ENCODE results near the gene MCOLN1. TPM values are rescaled to one million over a fixed set of nuclear protein-coding genes. Genes with fewer than 3 reads are reported as not detected.

MCOLN1 gene
- total RNA-seq, 1 donor from 2014 or later: 24.4 TPM

DNA sequence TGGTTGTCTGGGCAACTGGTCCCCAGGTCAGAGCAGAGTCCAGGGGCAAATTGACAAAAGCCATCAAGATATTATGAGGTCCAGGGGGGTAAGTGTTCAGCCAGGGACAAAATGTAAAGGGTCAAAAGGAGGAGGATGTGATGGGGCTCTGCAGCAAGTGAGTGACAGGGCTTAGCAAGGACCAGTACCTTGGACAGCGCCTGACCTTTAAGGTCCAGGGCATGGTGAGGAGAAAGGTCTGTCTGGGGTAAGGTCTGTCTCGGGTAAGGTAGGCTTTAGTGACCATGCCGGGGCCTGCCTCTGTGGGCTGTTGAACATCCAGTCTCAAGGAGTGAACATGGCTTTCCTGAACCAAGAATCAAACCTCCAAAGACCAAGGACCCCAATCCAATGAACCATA, 12.8 kb upstream of the MCOLN1 start:
- Mint-ChIP-seq H3K4me3 (no peak overlapping the region), H3K9me3 (no peaks in the 10 kb centered on the region), H3K4me1 (peaks cover 7% of the 10 kb centered on the region), H3K27me3 (ENCODE audit: low read depth) (peaks cover 16% of the 10 kb centered on the region), H3K36me3 (ENCODE audit: low read depth) (no peaks in the 10 kb centered on the region), H3K27ac (ENCODE audit: unreplicated experiment) (no peak overlapping the region)
- no peak for DNase-seq (ENCODE audit: low read depth, low spot score)
- TF ChIP-seq, protein P1, sequence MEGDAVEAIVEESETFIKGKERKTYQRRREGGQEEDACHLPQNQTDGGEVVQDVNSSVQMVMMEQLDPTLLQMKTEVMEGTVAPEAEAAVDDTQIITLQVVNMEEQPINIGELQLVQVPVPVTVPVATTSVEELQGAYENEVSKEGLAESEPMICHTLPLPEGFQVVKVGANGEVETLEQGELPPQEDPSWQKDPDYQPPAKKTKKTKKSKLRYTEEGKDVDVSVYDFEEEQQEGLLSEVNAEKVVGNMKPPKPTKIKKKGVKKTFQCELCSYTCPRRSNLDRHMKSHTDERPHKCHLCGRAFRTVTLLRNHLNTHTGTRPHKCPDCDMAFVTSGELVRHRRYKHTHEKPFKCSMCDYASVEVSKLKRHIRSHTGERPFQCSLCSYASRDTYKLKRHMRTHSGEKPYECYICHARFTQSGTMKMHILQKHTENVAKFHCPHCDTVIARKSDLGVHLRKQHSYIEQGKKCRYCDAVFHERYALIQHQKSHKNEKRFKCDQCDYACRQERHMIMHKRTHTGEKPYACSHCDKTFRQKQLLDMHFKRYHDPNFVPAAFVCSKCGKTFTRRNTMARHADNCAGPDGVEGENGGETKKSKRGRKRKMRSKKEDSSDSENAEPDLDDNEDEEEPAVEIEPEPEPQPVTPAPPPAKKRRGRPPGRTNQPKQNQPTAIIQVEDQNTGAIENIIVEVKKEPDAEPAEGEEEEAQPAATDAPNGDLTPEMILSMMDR (conservative IDR thresholded peaks at IDR 0.05): no peak

DNA sequence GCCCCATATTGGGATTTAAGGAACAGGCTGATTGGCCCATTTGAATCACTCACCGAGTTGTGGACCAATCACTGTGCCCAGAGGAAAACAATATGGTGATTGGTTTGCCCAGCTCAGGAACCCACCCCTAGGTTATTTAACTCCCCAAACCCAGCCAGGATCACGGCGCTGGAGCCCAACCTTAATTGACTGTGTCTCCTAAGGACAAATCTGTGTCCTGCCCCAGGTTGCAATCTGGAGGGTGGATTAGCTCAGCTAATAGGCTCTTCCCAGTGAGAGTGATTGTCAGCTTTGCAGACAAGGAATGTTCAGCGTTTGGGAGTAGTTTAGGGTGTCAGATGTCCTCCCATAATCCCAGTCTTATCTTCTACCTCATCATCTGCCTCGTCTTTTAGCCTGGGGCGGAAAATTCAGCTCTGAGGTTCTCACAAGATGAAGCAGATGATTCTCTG, 10.0 kb upstream of the MCOLN1 start:
- H3K27me3 Mint-ChIP-seq (ENCODE audit: low read depth): peaks cover 9% of the 10 kb centered on the region
- H3K27ac Mint-ChIP-seq (ENCODE audit: unreplicated experiment): no peak overlapping the region
- H3K4me3 Mint-ChIP-seq: no peak overlapping the region
- no peaks in the 10 kb centered on the region for H3K36me3 Mint-ChIP-seq (ENCODE audit: low read depth)
- TF ChIP-seq, protein P1 (conservative IDR thresholded peaks at IDR 0.05): no peak
- H3K4me1 Mint-ChIP-seq: peaks cover 20% of the 10 kb centered on the region
- no peak for DNase-seq (ENCODE audit: low read depth, low spot score)
- H3K9me3 Mint-ChIP-seq: no peaks in the 10 kb centered on the region

DNA sequence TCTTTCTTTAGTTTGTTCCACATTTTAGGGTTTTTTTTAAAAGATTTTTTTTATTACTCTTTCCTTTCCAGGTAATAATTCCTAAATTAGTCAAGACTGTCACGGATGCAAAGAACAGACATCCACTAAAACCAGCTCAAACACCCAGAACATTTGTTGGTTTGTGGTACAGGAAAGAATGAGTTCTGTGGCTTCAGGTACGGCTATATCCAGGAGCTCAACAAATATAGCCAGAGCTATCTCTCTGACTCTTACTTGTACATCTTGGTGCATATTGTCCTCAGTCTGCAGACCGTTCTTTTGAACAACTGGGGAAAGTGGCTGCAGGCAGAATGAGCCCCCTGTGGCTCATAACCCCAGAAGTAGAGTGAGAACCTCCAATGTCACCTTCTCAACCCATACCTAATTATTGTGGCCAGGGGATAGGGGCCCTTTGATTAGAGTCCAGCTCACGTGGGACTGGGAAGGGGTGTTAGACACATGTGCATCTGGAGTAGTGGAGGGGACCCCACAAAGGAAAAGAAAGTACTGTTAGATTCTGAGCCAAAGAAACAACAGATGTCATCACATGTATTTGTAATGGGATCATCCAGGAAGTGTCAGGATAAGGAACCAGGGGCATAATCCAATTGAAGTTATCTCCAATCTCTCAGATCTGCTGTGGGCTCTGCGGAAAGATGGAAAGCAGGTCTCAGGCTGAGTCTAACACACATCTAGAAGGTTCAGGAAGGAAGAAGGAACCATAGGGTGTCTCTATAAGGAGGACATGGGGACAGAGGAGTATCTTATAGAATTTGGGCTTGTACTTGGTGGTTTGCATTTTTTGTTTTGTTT, 8.4 kb upstream of the MCOLN1 start:
- no peak overlapping the region for H3K27ac Mint-ChIP-seq (ENCODE audit: unreplicated experiment)
- H3K4me1 Mint-ChIP-seq: peaks cover 23% of the 10 kb centered on the region
- no peak for DNase-seq (ENCODE audit: low read depth, low spot score)
- H3K9me3 Mint-ChIP-seq: no peaks in the 10 kb centered on the region
- peak overlapping the region; percentile 84 for H3K4me3 Mint-ChIP-seq
- TF ChIP-seq, protein P1 (conservative IDR thresholded peaks at IDR 0.05): no peak
- H3K36me3 Mint-ChIP-seq (ENCODE audit: low read depth): peaks cover under 1% of the 10 kb centered on the region
- H3K27me3 Mint-ChIP-seq (ENCODE audit: low read depth): peaks cover 5% of the 10 kb centered on the region

DNA sequence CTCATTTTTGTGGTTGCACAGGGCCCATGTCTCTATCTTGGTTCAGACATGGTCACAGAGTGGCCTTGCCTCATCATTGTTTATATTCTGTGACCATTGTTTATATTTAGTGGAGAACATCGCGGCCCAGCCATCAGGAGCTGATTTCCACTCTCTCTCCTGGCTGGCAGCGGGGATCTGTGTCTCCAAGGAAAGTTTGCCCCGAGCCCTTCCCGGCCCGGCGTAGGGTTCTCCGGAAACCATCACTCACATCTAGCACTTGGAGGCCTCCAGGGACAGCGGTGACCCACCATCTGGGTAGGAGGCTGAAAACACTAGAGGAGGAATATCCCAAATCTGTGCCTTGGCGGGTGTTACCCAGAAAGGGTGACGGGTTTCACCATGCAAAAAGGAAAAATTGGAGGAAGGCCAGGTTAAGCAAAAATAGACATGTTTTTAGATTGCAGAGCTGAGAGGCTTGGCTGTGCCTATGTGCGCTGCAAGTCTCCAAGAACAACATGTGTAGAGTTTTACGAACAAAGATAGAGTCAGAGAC, 7.2 kb upstream of the MCOLN1 start:
- Mint-ChIP-seq H3K4me1 (peaks cover 23% of the 10 kb centered on the region), H3K27ac (ENCODE audit: unreplicated experiment) (peak overlapping the region; percentile 96), H3K4me3 (peak overlapping the region; percentile 84), H3K36me3 (ENCODE audit: low read depth) (peaks cover 4% of the 10 kb centered on the region), H3K27me3 (ENCODE audit: low read depth) (peaks cover under 1% of the 10 kb centered on the region), H3K9me3 (no peaks in the 10 kb centered on the region)
- no peak for DNase-seq (ENCODE audit: low read depth, low spot score)
- TF ChIP-seq, protein P1 (conservative IDR thresholded peaks at IDR 0.05): no peak

DNA sequence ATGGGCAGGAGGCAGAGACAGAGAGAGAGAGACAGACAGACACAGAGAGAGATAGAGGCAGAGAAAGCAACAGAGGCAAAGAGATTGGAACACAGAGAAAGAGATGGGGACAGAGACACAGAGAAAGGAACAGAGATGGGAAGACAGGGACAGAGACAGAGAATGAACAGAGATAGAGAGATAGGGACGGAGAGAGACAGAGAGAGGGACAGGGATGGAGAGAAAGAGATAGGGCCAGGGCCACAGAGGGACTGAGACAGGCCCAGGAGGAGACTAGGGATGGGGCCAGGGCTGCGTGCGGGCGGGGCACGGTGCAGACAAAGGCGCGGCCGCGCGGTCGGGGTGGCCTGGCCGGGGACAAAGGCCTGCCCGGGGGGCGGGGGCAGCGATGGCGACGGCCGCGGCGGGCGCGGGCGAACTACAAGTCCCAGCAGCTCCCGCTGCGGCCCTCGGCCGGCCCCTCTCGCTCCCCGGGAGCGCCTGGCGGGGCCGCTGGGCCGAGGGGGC, 6.7 kb upstream of the MCOLN1 start, which contains the start of gene ZNF358:
Gene ZNF358 (plus strand): TSS at position 459 of the 507 bp plus-strand sequence. CDS start 3,140 bp downstream, outside the sequence.
- Mint-ChIP-seq H3K9me3 (no peaks in the 10 kb centered on the region), H3K27ac (ENCODE audit: unreplicated experiment) (peak within 1 kb of the TSS; percentile 96), H3K4me1 (peaks cover 23% of the 10 kb centered on the region), H3K4me3 (peak within 1 kb of the TSS; percentile 92), H3K36me3 (ENCODE audit: low read depth) (peaks cover 4% of the 10 kb centered on the region), H3K27me3 (ENCODE audit: low read depth) (no peaks in the 10 kb centered on the region)
- TF ChIP-seq, protein P1 (conservative IDR thresholded peaks at IDR 0.05): no peak
- DNase-seq (ENCODE audit: low read depth, low spot score): peak; percentile 71

All from neural crest cell (in vitro differentiated cells).